ENCODE results near the gene ZNF48.

ZNF48 gene

DNA sequence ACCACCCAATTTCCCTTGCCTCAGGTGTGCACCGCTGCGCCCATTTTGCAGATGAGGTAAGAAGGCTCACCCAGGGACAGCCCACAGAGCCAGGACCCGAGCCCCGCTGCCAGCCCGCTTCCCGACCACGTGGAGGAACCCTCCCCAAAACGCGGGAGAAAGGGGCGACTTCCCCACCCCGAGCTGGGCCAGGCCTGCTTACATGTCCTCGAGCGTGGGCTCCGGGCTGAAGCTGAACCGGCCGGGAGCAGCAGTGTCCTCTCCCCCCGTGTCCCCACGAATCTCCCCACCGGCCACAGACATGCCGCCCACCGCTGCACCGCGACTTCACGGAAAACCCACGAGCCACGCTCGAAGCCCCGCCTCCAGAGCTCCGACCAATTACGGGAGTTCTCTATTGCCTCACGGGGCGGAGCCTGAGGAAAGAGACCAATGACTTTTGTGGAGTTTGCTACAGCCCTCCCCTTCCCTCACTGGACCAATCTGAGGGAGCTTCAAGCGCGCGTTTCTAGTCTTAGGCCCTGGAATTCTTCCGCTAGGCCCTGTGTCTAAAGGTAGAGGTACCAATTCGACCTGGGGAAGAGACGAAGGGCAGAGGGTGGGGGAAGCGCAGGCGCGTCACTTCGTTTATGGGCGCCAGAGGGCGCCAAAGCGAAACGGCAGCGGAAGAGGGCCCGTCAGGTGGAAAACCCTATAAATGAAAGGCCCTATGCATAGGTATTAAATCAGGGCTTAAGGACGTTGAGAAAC, 34.6 kb downstream of the ZNF48 start, which contains the start of gene DCTPP1:
DCTPP1 (minus strand) TSS at position 353 of the 750 bp plus-strand sequence; CDS start at position 303, 50 bp downstream.
- peak within 1 kb of the TSS; percentile 94 for H3K4me2 ChIP-seq (ENCODE audit: low read length)
- TF ChIP-seq, protein P1, sequence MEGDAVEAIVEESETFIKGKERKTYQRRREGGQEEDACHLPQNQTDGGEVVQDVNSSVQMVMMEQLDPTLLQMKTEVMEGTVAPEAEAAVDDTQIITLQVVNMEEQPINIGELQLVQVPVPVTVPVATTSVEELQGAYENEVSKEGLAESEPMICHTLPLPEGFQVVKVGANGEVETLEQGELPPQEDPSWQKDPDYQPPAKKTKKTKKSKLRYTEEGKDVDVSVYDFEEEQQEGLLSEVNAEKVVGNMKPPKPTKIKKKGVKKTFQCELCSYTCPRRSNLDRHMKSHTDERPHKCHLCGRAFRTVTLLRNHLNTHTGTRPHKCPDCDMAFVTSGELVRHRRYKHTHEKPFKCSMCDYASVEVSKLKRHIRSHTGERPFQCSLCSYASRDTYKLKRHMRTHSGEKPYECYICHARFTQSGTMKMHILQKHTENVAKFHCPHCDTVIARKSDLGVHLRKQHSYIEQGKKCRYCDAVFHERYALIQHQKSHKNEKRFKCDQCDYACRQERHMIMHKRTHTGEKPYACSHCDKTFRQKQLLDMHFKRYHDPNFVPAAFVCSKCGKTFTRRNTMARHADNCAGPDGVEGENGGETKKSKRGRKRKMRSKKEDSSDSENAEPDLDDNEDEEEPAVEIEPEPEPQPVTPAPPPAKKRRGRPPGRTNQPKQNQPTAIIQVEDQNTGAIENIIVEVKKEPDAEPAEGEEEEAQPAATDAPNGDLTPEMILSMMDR (IDR thresholded peaks at IDR 0.05): peak; percentile 90
- H3K27ac ChIP-seq: peak within 1 kb of the TSS; percentile 38
- peak within 1 kb of the TSS; percentile 79 for H2AFZ ChIP-seq
- peak within 1 kb of the TSS; percentile 84 for H3K4me3 ChIP-seq (ENCODE audit: low read depth, low read length)
- H3K79me2 ChIP-seq: no peaks in the 10 kb centered on the region
- no peaks in the 10 kb centered on the region for H3K36me3 ChIP-seq (ENCODE audit: control insufficient read depth, insufficient read depth, low read length)
- H3K27me3 ChIP-seq (ENCODE audit: control insufficient read depth, insufficient read depth, low read length): no peaks in the 10 kb centered on the region
- H3K4me1 ChIP-seq: no peaks in the 10 kb centered on the region
- no peaks in the 10 kb centered on the region for H3K9me3 ChIP-seq (ENCODE audit: control insufficient read depth, low read length)
- no peak within 1 kb of the TSS for H3K9ac ChIP-seq

DNA sequence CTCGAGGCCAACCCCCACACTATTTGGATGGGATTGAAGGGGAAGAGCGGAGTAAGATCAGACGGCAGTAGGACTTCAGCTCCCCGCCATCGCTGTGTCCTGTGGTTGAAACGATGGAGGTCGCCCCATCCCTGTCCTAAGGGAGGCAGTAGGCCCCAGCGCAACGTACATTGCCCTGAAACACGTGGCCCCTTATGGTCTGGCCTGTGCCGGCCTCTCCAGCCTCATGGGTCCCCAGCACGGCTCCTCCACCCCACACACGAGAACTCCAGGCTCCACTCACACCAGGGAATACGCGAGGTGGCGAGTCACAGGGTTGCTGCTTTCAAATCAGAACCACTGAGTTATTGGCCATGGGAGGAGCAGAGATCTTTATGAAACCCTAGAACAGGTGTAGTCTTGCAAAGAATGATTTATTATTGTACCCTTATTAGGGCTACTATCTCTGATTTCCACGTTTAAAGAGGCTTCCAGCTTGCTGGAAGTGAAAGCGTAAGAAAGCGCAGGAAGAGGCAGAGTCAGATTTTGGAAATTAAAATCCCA, 35.3 kb downstream of the ZNF48 start:
- peak overlapping the region; percentile 84 for H3K4me3 ChIP-seq (ENCODE audit: low read depth, low read length)
- TF ChIP-seq, protein P1 (IDR thresholded peaks at IDR 0.05): no peak

DNA sequence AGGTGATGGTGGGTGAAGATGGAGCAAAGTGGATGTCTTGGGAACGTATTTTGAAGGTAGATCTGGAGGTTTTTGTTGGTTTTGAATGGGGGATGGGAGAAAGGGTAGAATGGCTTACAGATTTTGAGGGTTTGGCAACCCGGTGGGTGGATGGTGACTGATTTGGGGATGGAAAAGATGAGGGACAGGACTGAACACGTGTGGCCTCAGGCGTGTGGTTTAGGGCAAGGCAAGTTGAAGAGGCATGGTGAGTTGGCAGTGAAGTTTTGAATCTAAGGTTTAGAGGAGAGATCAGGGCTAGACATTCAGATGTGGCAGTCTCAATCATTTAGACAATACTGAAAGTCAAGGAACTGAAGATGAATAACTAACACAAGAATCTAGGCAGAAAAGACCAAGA, 39.6 kb downstream of the ZNF48 start:
- no peaks in the 10 kb centered on the region for H3K79me2 ChIP-seq
- H3K4me2 ChIP-seq (ENCODE audit: low read length): no peak overlapping the region
- no peaks in the 10 kb centered on the region for H3K9me3 ChIP-seq (ENCODE audit: control insufficient read depth, low read length)
- H3K4me1 ChIP-seq: no peaks in the 10 kb centered on the region
- H3K27ac ChIP-seq: no peak overlapping the region
- no peak overlapping the region for H2AFZ ChIP-seq
- no peaks in the 10 kb centered on the region for H3K27me3 ChIP-seq (ENCODE audit: control insufficient read depth, insufficient read depth, low read length)
- H3K36me3 ChIP-seq (ENCODE audit: control insufficient read depth, insufficient read depth, low read length): no peaks in the 10 kb centered on the region
- no peak overlapping the region for H3K4me3 ChIP-seq (ENCODE audit: low read depth, low read length)
- no peak overlapping the region for H3K9ac ChIP-seq
- TF ChIP-seq, protein P1 (IDR thresholded peaks at IDR 0.05): no peak

More for the DNA sequence above, 35.3 kb downstream of the ZNF48 start:
- peak overlapping the region; percentile 38 for H3K27ac ChIP-seq
- peak overlapping the region; percentile 94 for H3K4me2 ChIP-seq (ENCODE audit: low read length)
- H3K9me3 ChIP-seq (ENCODE audit: control insufficient read depth, low read length): no peaks in the 10 kb centered on the region
- H3K27me3 ChIP-seq (ENCODE audit: control insufficient read depth, insufficient read depth, low read length): no peaks in the 10 kb centered on the region
- H2AFZ ChIP-seq: peak overlapping the region; percentile 79
- H3K36me3 ChIP-seq (ENCODE audit: control insufficient read depth, insufficient read depth, low read length): no peaks in the 10 kb centered on the region
- no peak overlapping the region for H3K9ac ChIP-seq
- H3K4me1 ChIP-seq: no peaks in the 10 kb centered on the region
- H3K79me2 ChIP-seq: no peaks in the 10 kb centered on the region

DNA sequence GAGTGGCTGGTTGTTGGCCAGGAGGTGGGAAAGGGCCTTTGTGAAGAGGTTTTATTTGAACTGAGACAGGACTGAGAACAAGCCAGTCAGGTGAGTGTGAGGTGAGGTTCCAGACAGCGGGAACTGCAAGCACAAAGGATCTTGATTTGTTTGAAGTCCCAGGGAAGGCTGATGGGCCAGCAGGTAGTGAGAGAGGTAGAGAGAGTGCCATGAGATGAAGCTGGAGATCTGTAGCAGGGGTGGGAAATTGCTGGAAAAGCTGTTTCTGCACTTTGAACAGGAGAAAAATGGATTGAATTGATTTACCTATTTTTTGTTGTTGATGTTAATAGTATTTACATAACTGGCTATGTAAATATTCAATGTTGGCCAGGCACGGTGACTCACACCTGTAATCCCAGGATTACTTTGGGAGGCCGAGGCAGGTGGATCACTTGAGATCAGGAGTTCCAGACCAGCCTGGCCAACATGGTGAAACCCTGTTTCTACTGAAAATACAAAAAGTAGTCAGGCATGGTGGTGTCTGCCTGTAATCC, 42.4 kb downstream of the ZNF48 start:
- H2AFZ ChIP-seq: no peak overlapping the region
- no peak overlapping the region for H3K4me2 ChIP-seq (ENCODE audit: low read length)
- no peaks in the 10 kb centered on the region for H3K4me1 ChIP-seq
- no peaks in the 10 kb centered on the region for H3K9me3 ChIP-seq (ENCODE audit: control insufficient read depth, low read length)
- TF ChIP-seq, protein P1 (IDR thresholded peaks at IDR 0.05): no peak
- no peak overlapping the region for H3K4me3 ChIP-seq (ENCODE audit: low read depth, low read length)
- H3K9ac ChIP-seq: no peak overlapping the region
- H3K27ac ChIP-seq: no peak overlapping the region
- H3K27me3 ChIP-seq (ENCODE audit: control insufficient read depth, insufficient read depth, low read length): no peaks in the 10 kb centered on the region
- H3K36me3 ChIP-seq (ENCODE audit: control insufficient read depth, insufficient read depth, low read length): no peaks in the 10 kb centered on the region
- no peaks in the 10 kb centered on the region for H3K79me2 ChIP-seq

Data from parathyroid adenoma (tissue), 2 donors.